Measurements from ENCODE around the gene CKAP2L. TPM values are rescaled to one million over a fixed set of nuclear protein-coding genes. Genes with fewer than 3 reads are reported as not detected.

CKAP2L gene
- total RNA-seq, 6 experiments from 2014 or later = 0.20 to 1.4 (median 0.66) TPM

DNA sequence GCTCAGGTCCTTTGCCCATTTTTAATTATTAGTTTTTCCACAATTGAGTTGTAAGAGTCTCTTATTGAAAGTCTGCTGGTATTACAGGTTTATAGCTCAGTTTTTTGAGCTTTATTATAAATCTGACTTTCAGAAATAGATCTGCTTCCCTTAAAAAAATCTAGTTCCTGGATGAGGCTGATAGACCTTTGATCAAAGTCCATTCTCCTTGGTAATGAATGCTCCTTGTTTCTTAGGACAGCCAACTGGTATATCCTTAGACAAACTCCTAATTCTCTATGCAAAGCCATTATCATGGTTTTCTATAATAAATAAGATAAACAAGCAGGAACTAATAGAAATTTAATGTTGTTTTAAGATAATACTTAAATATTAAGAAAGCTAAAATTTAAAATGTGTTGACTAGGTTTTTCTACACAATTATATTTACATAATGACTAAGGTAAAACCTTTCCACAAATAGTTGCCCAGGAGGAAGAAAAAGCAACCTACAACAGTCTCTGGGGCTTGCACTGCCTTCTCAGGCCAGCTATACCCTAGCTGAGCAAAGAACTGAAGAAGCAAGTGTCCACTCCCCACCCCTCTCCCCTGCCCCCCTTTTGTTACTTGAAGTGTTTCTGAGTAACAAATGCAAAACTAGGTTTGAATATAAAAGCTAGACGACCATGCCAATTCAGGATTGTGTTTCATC lies 26.7 kb downstream of the CKAP2L start:
- no CpG with 5 or more reads among the region's 1 CpG for WGBS (ENCODE audit: insufficient coverage, low coverage, low lambda C conversion rate, missing lambda C conversion rate)
- no peak for TF ChIP-seq POLR2A (IDR thresholded peaks at IDR 0.05)
- TF ChIP-seq, protein P1, sequence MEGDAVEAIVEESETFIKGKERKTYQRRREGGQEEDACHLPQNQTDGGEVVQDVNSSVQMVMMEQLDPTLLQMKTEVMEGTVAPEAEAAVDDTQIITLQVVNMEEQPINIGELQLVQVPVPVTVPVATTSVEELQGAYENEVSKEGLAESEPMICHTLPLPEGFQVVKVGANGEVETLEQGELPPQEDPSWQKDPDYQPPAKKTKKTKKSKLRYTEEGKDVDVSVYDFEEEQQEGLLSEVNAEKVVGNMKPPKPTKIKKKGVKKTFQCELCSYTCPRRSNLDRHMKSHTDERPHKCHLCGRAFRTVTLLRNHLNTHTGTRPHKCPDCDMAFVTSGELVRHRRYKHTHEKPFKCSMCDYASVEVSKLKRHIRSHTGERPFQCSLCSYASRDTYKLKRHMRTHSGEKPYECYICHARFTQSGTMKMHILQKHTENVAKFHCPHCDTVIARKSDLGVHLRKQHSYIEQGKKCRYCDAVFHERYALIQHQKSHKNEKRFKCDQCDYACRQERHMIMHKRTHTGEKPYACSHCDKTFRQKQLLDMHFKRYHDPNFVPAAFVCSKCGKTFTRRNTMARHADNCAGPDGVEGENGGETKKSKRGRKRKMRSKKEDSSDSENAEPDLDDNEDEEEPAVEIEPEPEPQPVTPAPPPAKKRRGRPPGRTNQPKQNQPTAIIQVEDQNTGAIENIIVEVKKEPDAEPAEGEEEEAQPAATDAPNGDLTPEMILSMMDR (IDR thresholded peaks at IDR 0.05) = no peak
- H3K27me3 ChIP-seq = no peaks in the 10 kb centered on the region
- H3K9me3 ChIP-seq = no peaks in the 10 kb centered on the region
- no peak overlapping the region for H3K4me3 ChIP-seq
- peak in 1 of 4 donors; percentile 33 for ATAC-seq
- intact Hi-C loops (cut with DNase I) = loop anchor here in 1 of 2 donors (10.0 kb wide), 1 partner anchor 207 kb away; no protein-coding TSS in a partner anchor
- no peaks in the 10 kb centered on the region for H3K36me3 ChIP-seq
- no peaks in the 10 kb centered on the region for H3K4me1 ChIP-seq
- H3K27ac ChIP-seq = no peak overlapping the region
- DNase-seq = no peak

DNA sequence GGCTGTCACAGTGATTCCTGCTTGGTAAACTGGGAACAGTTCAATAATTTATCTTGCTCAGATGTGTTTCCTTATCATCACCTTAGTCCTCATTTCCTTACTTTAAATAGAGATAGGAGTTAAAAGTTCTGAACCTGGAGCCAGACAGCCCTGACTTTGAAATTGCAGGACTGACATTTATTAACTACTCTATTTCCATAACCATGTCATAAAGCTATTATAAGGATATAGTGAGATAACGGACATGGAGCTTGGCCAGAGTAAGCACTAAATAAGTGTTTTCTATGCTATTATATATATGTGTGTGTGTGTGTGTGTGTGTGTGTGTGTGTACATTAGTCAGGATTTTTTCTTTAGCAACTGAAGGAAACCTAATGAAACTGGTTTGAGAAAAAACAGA lies 30.5 kb downstream of the CKAP2L start:
- intact Hi-C loops (cut with DNase I) = loop anchor here in 1 of 2 donors (10.0 kb wide), 1 partner anchor 211 kb away; no protein-coding TSS in a partner anchor
- Histone ChIP-seq H3K36me3 (no peaks in the 10 kb centered on the region), H3K27me3 (no peaks in the 10 kb centered on the region), H3K27ac (no peak overlapping the region), H3K4me1 (no peaks in the 10 kb centered on the region), H3K9me3 (no peaks in the 10 kb centered on the region), H3K4me3 (no peak overlapping the region)
- no peak for TF ChIP-seq POLR2A (IDR thresholded peaks at IDR 0.05)
- TF ChIP-seq, protein P1 (IDR thresholded peaks at IDR 0.05) = no peak
- WGBS (ENCODE audit: insufficient coverage, low coverage, low lambda C conversion rate, missing lambda C conversion rate) = 71% methylated on average over 1 of the region's 1 CpG
- ATAC-seq (no peak), DNase-seq (no peak)

DNA sequence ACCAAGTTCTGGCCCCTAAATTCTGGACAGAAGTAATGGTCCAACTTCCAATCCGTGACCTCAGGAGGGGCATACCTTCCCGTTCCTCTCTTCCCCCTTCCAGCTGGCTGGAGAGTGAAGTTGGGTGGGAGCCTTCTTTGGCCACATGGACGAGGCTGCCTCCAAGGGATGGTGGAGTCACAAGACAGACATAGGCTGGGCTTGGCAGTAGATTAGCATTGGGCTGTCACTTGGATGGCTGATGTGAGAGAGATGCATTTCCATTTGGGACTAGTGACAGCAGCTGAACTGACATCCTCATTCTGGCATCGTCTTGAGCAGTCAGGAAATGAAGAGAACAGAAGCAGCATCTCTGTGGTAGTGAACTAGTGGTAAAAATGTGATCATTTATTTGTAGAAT lies 31.0 kb downstream of the CKAP2L start:
- Histone ChIP-seq H3K9me3 (no peaks in the 10 kb centered on the region), H3K4me3 (no peak overlapping the region), H3K4me1 (no peaks in the 10 kb centered on the region), H3K27ac (no peak overlapping the region), H3K36me3 (no peaks in the 10 kb centered on the region), H3K27me3 (no peaks in the 10 kb centered on the region)
- DNase-seq = no peak
- TF ChIP-seq, protein P1 (IDR thresholded peaks at IDR 0.05) = no peak
- TF ChIP-seq POLR2A (IDR thresholded peaks at IDR 0.05) = no peak
- intact Hi-C loops (cut with DNase I) = loop anchor here in 1 of 2 donors (10.0 kb wide), 1 partner anchor 211 kb away; no protein-coding TSS in a partner anchor
- 11% methylated on average over 1 of the region's 4 CpGs for WGBS (ENCODE audit: insufficient coverage, low coverage, low lambda C conversion rate, missing lambda C conversion rate)
- no peak for ATAC-seq

DNA sequence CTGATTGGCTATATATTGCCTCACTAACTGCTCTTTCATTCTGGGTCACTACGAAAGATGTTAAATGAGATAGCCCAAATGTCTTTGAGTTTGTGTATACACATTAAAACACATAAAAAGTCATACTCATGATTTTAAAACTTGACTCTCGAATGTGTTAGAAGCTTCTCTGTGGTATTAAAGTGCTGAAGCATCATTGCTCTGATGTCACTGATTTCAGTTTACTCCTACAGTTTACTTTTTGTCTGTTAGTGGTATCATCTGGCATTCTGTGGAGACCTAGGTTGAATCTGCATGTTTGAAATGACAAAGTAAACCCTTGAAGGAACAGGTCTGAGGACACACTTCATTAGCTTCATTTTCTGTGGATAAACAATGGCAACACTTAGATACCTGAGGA lies 32.9 kb downstream of the CKAP2L start:
- Histone ChIP-seq H3K4me3 (no peak overlapping the region), H3K4me1 (no peaks in the 10 kb centered on the region), H3K27ac (no peak overlapping the region), H3K9me3 (no peaks in the 10 kb centered on the region), H3K36me3 (no peaks in the 10 kb centered on the region), H3K27me3 (no peaks in the 10 kb centered on the region)
- DNase-seq (no peak), ATAC-seq (no peak)
- WGBS (ENCODE audit: insufficient coverage, low coverage, low lambda C conversion rate, missing lambda C conversion rate) = 75% methylated on average over 2 of the region's 2 CpGs
- no peak for TF ChIP-seq POLR2A (IDR thresholded peaks at IDR 0.05)
- TF ChIP-seq, protein P1 (IDR thresholded peaks at IDR 0.05) = no peak
- intact Hi-C loops (cut with DNase I) = loop anchor here in 1 of 2 donors (10.0 kb wide), 1 partner anchor 213 kb away; no protein-coding TSS in a partner anchor
